Right lobe of liver (tissue), 6 donors: ENCODE results near the gene PLCB4. TPM values are rescaled to one million over a fixed set of nuclear protein-coding genes. Genes with fewer than 3 reads are reported as not detected.
A peak's percentile ranks its signal among the peaks of the same experiment; 100 is the strongest.
"Not testable (repeated sequence)": the region's sequence is repeated elsewhere in the genome, so short reads cannot be mapped to it uniquely, and the experiment has no call there.

Experiments used
- ATAC-seq, 4 donors: fragments of 200-7000 bp; cut with Tn5 transposase; one replicate each; pipeline ENCODE4 v1.9.1; 2020; ENCODE audit warnings: mild to moderate bottlenecking in 4 of 4, moderate library complexity in 4 of 4
- DNase-seq, 3 donors: peaks; one replicate each; pipeline ENCODE4 v3.0.0-alpha.2; 2020
- H3K27ac ChIP-seq, 3 donors: fragments of 200-600 bp; one replicate each; pipeline ENCODE4 v1.8.0; 2022
- H3K27me3 ChIP-seq, 2 donors: fragments of 200-600 bp; one replicate each; pipeline ENCODE4 v1.8.0; 2022
- H3K36me3 ChIP-seq, 4 donors: fragments of 200-600 bp; sonication (generic) in 1 of 4; one replicate each; pipeline versions ENCODE4 v1.5.1 to v1.8.0; 2017 to 2022; ENCODE audit warnings: control low read depth in 1 of 4
- H3K4me1 ChIP-seq, 4 donors: fragments of 200-600 bp; sonication (generic) in 1 of 4; one replicate each; pipeline versions ENCODE4 v1.5.1 to v1.8.0; 2017 to 2022; ENCODE audit warnings: control low read depth in 1 of 4
- H3K4me3 ChIP-seq, 3 donors: fragments of 200-600 bp; one replicate each; pipeline ENCODE4 v1.8.0; 2022
- H3K9me3 ChIP-seq, 4 donors: fragments of 200-600 bp; sonication (generic) in 1 of 4; one replicate each; pipeline versions ENCODE4 v1.5.1 to v1.8.0; 2017 to 2022; ENCODE audit warnings: control low read depth in 1 of 4
- POLR2A ChIP-seq: fragments of 450-650 bp; IDR thresholded peaks from one replicate; pipeline ENCODE4 v1.6.1; 2017; ENCODE audit warnings: antibody characterized with exemption, mild to moderate bottlenecking
- WGBS: methylation state at CpG from one replicate; pipeline ENCODE4 v1.1.6; 2018; ENCODE audit warnings: low coverage, low lambda C conversion rate; ENCODE audit not compliant: insufficient coverage; ENCODE audit errors: missing lambda C conversion rate; 5-methylcytosine and 5-hydroxymethylcytosine counted together
- intact Hi-C, 2 donors: fragments of 100-400 bp; cut with DNase I; formaldehyde crosslinking; loops; one replicate each; pipeline versions ENCODE4 v1.11.2 to v1.14.1; 2022
- total RNA-seq, 6 experiments: library from RNA; depleted of rRNA in 2 of 6; stranded (reverse); fragments of >200 nt in 2 of 6; fragmentation: NEBNext Ultra II Directional in 3 of 6; extraction: Animal tissue kit (Norgen Biotek cat#: 25700) in 3 of 6; gene quantifications; one replicate each; pipeline versions ENCODE4 v1.1.0 to v1.2.4, GENCODE V29; 2016 to 2023
- TF ChIP-seq, protein P1 (sequence below), 4 donors: fragments of 200-600 bp in 3 of 4; fragments of 450-650 bp in 1 of 4; IDR thresholded peaks; one replicate each; pipeline versions ENCODE4 v1.5.1 to v1.8.0; 2016 to 2022; ENCODE audit warnings: antibody characterized with exemption in 4 of 4, mild to moderate bottlenecking in 2 of 4
- donor health status: DM: no; HTN: yes; CAD: no.
- donor health status: DM: no; HTN: no; CAD: no.
- donor health status: DM: no; HTN: no; CAD: no.
- donor health status: DM: no; HTN: yes; CAD: no.
- donor health status: DM: no; HTN: yes; CAD: no.

Gene PLCB4
- total RNA-seq, 6 experiments from 2014 or later: 0.04 to 0.20 (median 0.15) TPM

DNA sequence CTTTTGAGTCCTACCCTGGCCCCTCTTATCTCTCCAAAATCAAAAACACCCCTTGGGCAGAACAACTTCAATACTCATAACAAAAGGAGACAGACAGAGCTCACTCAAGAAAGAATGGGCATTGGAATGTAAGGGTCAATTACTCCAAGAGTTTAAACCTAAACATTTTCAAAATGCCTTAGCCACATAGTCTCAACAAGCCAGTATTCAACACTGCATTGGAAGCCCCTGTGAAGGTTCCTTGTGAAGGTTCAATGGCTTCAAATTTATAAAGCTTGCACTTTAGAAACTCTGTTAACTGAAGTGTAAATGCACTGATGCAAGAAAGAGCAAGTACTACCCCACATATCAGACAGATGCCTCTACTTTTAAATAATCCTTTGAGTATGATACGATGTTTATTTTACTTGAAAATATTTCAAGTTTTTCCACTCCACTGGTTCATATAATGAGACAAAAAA lies 306.4 kb downstream of the PLCB4 start:
- Histone ChIP-seq H3K36me3 (no peaks in the 10 kb centered on the region), H3K4me3 (no peak overlapping the region), H3K9me3 (no peaks in the 10 kb centered on the region), H3K27ac (no peak overlapping the region), H3K4me1 (no peaks in the 10 kb centered on the region), H3K27me3 (peaks cover 0 to 4% of the 10 kb centered on the region in 2 donors)
- ATAC-seq (no peak), DNase-seq (no peak)
- 53% methylated on average over 1 of the region's 1 CpG for WGBS
- no peak for TF ChIP-seq POLR2A
- TF ChIP-seq, protein P1, sequence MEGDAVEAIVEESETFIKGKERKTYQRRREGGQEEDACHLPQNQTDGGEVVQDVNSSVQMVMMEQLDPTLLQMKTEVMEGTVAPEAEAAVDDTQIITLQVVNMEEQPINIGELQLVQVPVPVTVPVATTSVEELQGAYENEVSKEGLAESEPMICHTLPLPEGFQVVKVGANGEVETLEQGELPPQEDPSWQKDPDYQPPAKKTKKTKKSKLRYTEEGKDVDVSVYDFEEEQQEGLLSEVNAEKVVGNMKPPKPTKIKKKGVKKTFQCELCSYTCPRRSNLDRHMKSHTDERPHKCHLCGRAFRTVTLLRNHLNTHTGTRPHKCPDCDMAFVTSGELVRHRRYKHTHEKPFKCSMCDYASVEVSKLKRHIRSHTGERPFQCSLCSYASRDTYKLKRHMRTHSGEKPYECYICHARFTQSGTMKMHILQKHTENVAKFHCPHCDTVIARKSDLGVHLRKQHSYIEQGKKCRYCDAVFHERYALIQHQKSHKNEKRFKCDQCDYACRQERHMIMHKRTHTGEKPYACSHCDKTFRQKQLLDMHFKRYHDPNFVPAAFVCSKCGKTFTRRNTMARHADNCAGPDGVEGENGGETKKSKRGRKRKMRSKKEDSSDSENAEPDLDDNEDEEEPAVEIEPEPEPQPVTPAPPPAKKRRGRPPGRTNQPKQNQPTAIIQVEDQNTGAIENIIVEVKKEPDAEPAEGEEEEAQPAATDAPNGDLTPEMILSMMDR (IDR thresholded peaks at IDR 0.05): no peak
- intact Hi-C loops: no loop called here

DNA sequence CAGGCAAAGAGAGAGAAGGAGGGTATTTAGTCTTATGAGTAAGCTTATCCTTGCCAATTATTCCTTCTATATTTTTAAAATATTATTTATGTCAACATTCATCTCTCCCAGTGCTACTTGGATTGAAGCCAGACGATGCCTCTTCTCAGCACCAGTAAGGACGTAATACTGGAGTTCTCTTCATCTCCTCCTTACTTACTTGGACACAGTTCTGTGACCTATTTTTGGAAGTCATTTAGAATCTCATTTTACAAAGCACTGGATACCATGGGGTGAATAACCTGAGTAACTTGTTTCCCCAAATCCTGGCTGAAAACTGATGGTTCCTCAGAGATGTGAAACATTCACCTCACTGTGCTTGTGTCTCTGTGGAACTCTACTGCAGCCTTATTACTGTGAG lies 308.1 kb downstream of the PLCB4 start:
- Histone ChIP-seq H3K4me1 (no peaks in the 10 kb centered on the region), H3K36me3 (no peaks in the 10 kb centered on the region), H3K27me3 (peaks cover 0 to 4% of the 10 kb centered on the region in 2 donors), H3K4me3 (no peak overlapping the region), H3K27ac (no peak overlapping the region), H3K9me3 (no peaks in the 10 kb centered on the region)
- DNase-seq (no peak), ATAC-seq (no peak)
- TF ChIP-seq POLR2A: no peak
- TF ChIP-seq, protein P1 (IDR thresholded peaks at IDR 0.05): no peak
- 22% methylated on average over 2 of the region's 2 CpGs for WGBS
- intact Hi-C loops: no loop called here

DNA sequence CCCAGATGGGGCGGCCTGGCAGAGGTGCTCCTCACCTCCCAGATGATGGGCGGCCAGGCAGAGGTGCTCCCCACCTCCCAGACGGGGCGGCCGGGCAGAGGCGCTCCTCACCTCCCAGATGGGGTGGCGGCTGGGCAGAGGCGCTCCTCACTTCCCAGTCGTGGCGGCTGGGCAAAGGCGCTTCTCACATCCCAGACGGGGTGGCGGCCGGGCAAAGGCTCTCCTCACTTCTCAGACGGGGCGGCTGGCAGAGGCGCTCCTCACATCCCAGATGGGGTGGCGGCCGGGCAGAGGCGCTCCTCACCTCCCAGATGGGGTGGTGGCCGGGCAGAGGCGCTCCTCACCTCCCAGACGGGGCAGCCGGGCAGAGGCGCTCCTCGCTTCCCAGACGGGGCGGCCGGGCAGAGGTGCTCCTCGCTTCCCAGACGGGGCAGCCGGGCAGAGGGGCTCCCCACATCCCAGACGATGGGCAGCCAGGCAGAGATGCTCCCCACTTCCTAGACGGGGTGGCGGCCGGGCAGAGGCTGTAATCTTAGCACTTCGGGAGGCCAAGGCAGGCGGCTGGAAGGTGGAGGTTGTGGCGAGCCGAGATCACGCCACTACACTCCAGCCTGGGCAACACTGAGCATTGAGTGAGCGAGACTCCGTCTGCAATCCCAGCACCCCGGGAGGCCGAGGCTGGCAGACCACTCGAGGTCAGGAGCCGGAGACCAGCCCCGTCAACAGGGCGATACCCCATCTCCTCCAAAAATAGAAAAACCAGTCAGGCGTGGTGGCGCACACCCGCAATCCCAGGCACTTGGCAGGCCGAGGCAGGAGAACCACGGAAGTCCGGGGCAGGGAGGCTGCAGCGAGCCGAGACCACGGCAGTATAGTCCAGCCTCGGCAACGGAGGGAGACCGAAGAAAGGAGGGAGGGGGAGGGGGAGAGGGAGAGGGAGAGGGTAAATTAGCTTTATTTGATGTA lies 316.7 kb downstream of the PLCB4 start:
- intact Hi-C loops, H3K36me3 ChIP-seq, H3K9me3 ChIP-seq, H3K4me1 ChIP-seq, H3K27ac ChIP-seq, ATAC-seq, H3K27me3 ChIP-seq, H3K4me3 ChIP-seq: not testable (repeated sequence)
- WGBS: 82% methylated on average over 12 of the region's 61 CpGs
- peak in 1 of 3 donors; percentile 51 for DNase-seq

DNA sequence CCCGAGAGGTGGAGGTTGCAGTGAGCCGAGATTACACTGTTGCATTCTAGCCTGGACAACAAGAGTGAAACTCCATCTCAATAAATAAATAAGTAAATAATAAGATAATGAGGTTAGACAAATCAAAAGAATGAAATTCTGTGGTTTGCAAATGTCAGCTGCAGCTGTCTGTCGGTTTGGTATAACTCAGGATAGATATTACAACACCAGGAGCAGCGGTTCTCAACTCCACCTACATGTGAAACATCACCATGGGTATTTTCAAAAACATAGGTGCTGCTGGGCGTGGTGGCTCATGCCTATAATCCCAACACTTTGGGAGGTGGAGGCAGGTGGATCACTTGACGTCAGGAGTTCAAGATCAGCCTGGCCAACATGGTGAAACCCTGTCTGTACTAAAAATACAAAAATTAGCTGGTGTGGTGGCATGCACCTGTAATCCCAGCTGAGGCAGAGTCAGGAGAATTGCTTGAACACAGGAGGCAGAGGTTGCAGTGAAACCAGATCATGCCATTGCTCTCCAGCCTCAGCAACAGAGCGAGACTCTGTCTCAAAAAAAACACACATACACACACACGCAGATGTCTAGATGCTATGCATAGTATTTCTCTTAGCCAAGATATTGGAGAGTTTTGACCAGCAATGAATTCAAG lies 319.4 kb downstream of the PLCB4 start:
- no peak for DNase-seq
- H3K27me3 ChIP-seq: no peaks in the 10 kb centered on the region
- H3K36me3 ChIP-seq: no peaks in the 10 kb centered on the region
- no peak overlapping the region for H3K4me3 ChIP-seq
- 69% methylated on average over 8 of the region's 8 CpGs for WGBS
- H3K27ac ChIP-seq: no peak overlapping the region
- no peaks in the 10 kb centered on the region for H3K4me1 ChIP-seq
- TF ChIP-seq, protein P1 (IDR thresholded peaks at IDR 0.05): no peak
- TF ChIP-seq POLR2A: no peak
- intact Hi-C loops: no loop called here
- ATAC-seq: no peak
- no peaks in the 10 kb centered on the region for H3K9me3 ChIP-seq

DNA sequence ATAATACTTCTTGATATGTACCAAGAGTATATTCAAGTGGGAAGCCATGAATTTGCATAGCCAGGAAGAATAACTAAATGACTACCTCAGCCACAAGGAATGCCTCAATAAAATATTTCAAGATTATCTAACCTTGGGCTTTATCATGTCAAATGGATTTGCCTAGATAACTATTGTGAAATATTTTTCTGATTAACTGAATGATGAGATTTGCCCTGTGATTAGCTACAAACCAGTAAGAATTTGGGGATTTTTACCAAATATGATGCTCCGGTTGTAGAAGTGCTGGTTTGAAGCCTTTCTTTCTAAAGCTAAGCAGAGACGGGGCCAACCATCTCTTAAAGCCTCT lies 319.9 kb downstream of the PLCB4 start:
- H3K27me3 ChIP-seq: no peaks in the 10 kb centered on the region
- no peak for TF ChIP-seq POLR2A
- TF ChIP-seq, protein P1 (IDR thresholded peaks at IDR 0.05): no peak
- intact Hi-C loops: no loop called here
- H3K4me1 ChIP-seq: no peaks in the 10 kb centered on the region
- WGBS: 89% methylated on average over 2 of the region's 2 CpGs
- H3K27ac ChIP-seq: no peak overlapping the region
- ATAC-seq (no peak), DNase-seq (no peak)
- no peak overlapping the region for H3K4me3 ChIP-seq
- no peaks in the 10 kb centered on the region for H3K36me3 ChIP-seq
- H3K9me3 ChIP-seq: no peaks in the 10 kb centered on the region
